Measurements from ENCODE around the gene CSRNP3.

DNA sequence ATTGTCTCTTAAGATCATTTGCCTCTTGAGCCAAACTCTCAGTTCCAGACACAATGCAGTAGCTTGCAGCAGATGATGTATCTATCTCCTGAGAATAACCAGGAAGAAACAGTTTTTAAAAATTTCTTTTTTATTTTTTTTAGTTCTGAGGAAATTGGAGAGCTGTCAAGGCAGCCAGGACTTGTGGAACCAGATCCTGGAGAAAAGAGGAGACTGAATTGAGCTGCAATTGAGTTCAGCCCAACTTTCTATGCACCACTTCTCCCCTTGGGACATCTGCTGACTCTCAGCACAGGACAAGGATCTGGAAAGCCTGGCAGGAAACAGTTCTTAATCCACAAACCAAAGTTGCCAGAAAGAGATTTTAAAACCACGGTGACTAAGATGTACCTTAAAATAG, 13.5 kb upstream of the CSRNP3 start:
- TF ChIP-seq, protein P1, sequence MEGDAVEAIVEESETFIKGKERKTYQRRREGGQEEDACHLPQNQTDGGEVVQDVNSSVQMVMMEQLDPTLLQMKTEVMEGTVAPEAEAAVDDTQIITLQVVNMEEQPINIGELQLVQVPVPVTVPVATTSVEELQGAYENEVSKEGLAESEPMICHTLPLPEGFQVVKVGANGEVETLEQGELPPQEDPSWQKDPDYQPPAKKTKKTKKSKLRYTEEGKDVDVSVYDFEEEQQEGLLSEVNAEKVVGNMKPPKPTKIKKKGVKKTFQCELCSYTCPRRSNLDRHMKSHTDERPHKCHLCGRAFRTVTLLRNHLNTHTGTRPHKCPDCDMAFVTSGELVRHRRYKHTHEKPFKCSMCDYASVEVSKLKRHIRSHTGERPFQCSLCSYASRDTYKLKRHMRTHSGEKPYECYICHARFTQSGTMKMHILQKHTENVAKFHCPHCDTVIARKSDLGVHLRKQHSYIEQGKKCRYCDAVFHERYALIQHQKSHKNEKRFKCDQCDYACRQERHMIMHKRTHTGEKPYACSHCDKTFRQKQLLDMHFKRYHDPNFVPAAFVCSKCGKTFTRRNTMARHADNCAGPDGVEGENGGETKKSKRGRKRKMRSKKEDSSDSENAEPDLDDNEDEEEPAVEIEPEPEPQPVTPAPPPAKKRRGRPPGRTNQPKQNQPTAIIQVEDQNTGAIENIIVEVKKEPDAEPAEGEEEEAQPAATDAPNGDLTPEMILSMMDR (IDR thresholded peaks at IDR 0.05) = no peak
- no peak for TF ChIP-seq POLR2A (IDR thresholded peaks at IDR 0.05)

Data from right lobe of liver (tissue), 4 donors.